Stimulated activated CD4-positive, alpha-beta T cell treated with anti-CD3 and anti-CD28 coated beads, Interleukin-15, amount 100 ng/mL, for 1 hour (primary cell): ENCODE measurements around the gene GARIN5B.

Source experiments
- DNase-seq, 2 donors: peaks; one replicate each; pipeline ENCODE4 v3.0.0-alpha.2; 2020; ENCODE audit warnings: low read depth in 1 of 2, low spot score in 1 of 2

The GARIN5B gene

GRCh38 chr19:55325172-55325571, 37.9 kb downstream of the GARIN5B start, which contains the start of gene TMEM150B:
Gene TMEM150B, minus strand, starts transcription at chr19:55325341. Its CDS starts 4,305 bp downstream, at chr19:55321036.
- DNase-seq: no peak

- DNase-seq: no peak
These were observed 38.4 kb downstream of the GARIN5B start for GRCh38 chr19:55324662-55325061.

GRCh38 chr19:55322204-55322885, 40.7 kb downstream of the GARIN5B start:
- DNase-seq: no peak

- DNase-seq: no peak
These were observed 41.5 kb downstream of the GARIN5B start for GRCh38 chr19:55321466-55322137.

- DNase-seq: no peak
These were observed 42.1 kb downstream of the GARIN5B start for GRCh38 chr19:55320844-55321419.

GRCh38 chr19:55319785-55320184, 43.3 kb downstream of the GARIN5B start:
- no peak for DNase-seq

- DNase-seq: no peak
These were observed 46.4 kb downstream of the GARIN5B start for GRCh38 chr19:55316646-55317045.

- no peak for DNase-seq
These were observed 47.0 kb downstream of the GARIN5B start for GRCh38 chr19:55315956-55316525.

- DNase-seq: no peak
These were observed 48.7 kb downstream of the GARIN5B start for GRCh38 chr19:55314396-55314795.

GRCh38 chr19:55312621-55313512, 50.2 kb downstream of the GARIN5B start:
- no peak for DNase-seq

GRCh38 chr19:55311797-55312196, 51.3 kb downstream of the GARIN5B start:
- DNase-seq: no peak

GRCh38 chr19:55311397-55311796, 51.7 kb downstream of the GARIN5B start:
- no peak for DNase-seq

GRCh38 chr19:55310498-55310897, 52.6 kb downstream of the GARIN5B start:
- DNase-seq: no peak

- no peak for DNase-seq
These were observed 53.6 kb downstream of the GARIN5B start for GRCh38 chr19:55309448-55309847.

- DNase-seq: no peak
These were observed 54.8 kb downstream of the GARIN5B start for GRCh38 chr19:55308281-55308680.

GRCh38 chr19:55306712-55307111, 56.3 kb downstream of the GARIN5B start:
- DNase-seq: no peak

GRCh38 chr19:55305983-55306562, 57.0 kb downstream of the GARIN5B start:
- no peak for DNase-seq

- DNase-seq: peak in 1 of 2 donors; percentile 31
These were observed 57.6 kb downstream of the GARIN5B start for GRCh38 chr19:55305491-55305890.

- DNase-seq: no peak
These were observed 58.1 kb downstream of the GARIN5B start for GRCh38 chr19:55304980-55305379.
